HG03521 (cell line): Measurements from ENCODE around the gene GHRH.
A peak's percentile ranks its signal among the peaks of the same experiment; 100 is the strongest.

Source experiments
- ATAC-seq: cut with Tn5 transposase; IDR thresholded peaks from one replicate; pipeline ENCODE4 v1.9.1; 2021; ENCODE audit warnings: mild to moderate bottlenecking, moderate library complexity; ENCODE audit not compliant: unreplicated experiment

GHRH gene

DNA sequence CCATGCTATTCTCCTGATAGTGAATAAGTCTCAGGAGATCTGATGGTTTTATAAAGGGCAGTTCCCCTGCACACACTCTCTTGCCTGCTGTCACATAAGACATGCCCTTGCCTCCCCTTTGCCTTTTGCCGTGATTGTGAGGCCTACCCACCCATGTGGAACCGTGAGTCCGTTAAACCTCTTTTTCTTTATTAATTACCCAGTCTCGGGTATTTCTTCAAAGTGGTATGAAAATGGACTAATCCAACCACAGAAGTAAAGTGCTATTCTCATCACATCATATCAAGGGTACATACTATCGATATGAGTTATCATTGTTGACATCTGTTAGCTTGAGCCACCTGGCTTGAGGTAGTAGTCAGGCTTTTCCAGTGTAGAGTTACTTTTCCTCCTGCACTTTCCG, 30.1 kb upstream of the GHRH start:
- no peak for ATAC-seq

DNA sequence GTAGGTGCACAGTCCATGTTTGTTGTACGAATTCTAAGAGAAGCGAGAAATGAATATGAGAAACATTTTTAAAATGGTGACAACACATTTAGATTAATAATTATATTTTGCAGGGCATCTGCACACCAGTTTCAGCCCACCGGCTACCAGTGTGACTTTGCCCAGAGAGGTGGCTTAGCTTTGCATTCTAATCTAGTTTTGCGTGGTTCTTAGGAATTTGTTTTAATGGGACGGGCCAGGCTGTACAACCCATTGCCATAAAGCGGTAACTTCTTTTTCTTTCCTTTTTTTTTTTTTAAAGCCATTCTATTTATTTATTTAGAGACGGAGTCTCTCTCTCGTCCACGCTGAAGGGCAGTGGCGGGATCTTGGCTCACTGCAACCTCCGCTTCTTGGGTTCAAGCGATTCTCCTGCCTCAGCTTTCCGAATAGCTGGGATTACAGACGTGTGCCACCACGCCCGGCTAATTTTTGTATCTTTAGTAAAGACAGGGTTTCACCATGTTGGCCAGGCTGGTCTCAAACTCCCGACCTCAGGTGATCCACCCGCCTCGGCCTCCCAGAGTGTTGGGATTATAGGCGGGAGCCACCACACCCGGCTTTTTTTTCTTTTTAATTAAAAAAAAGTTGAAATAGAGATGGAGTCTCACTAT, 28.7 kb upstream of the GHRH start:
- ATAC-seq = no peak

DNA sequence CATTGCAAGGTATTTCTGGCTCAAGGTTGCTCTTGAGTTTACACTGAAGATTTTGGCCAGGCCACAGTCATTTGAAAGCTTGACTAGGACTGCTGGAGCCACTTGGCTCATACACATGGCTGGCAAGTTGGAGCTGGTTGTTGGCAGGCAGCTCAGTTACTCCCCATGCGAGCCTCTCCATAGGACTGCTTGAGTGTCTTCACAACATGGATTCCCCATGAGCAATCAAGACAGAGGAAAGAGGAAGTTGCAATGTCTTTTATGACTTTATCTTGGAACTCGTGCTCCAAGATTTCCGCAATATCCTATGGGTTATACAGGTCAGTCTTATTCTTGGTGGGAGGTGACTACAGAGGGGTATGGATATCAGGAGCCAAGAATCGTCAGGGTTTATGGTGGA, 26.5 kb upstream of the GHRH start:
- no peak for ATAC-seq

- ATAC-seq = no peak
Observed at GRCh38 chr20:37285664-37286374, 24.2 kb upstream of the GHRH start.

- no peak for ATAC-seq
Observed at GRCh38 chr20:37284691-37285161, 23.1 kb upstream of the GHRH start.

DNA sequence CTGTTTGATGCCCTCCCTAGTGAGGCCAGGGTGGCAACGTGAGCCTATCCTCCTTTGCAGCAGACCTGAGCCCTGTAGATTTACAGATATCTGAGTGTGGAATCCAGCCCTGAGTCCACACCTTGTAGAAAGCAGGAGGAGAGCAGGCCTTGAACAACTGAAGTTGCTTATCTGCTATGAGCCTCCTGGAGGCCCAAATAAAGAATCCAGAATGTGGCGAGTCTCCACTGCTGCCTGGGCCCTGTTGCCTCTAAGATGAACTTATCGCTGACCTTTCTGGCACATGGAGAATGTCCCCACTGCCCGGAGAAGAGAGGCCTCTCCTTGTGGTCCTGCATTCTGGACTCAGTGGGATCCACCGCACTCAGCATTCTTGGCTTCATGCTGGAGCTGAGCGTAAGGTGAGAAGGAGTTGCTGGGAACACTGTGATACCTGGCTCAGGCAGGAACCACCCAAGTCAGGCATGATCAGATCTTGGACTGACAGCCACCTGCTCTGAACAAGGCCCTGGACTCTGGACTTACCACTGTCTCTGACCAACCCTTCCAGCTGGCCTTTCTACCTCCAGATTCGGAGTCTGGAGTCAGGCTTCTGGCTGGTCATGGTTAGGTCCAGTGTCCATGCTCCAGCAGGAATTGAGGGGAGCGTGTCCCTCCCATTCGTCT, 22.0 kb upstream of the GHRH start:
- no peak for ATAC-seq

GRCh38 chr20:37282556-37282955, 20.9 kb upstream of the GHRH start:
- no peak for ATAC-seq

- no peak for ATAC-seq
Observed at GRCh38 chr20:37280403-37280802, 18.8 kb upstream of the GHRH start.

- ATAC-seq = no peak
Observed at GRCh38 chr20:37279820-37280219, 18.2 kb upstream of the GHRH start.

GRCh38 chr20:37278966-37279590, 17.5 kb upstream of the GHRH start:
- ATAC-seq = no peak

- no peak for ATAC-seq
Observed at GRCh38 chr20:37277253-37277593, 15.6 kb upstream of the GHRH start.

DNA sequence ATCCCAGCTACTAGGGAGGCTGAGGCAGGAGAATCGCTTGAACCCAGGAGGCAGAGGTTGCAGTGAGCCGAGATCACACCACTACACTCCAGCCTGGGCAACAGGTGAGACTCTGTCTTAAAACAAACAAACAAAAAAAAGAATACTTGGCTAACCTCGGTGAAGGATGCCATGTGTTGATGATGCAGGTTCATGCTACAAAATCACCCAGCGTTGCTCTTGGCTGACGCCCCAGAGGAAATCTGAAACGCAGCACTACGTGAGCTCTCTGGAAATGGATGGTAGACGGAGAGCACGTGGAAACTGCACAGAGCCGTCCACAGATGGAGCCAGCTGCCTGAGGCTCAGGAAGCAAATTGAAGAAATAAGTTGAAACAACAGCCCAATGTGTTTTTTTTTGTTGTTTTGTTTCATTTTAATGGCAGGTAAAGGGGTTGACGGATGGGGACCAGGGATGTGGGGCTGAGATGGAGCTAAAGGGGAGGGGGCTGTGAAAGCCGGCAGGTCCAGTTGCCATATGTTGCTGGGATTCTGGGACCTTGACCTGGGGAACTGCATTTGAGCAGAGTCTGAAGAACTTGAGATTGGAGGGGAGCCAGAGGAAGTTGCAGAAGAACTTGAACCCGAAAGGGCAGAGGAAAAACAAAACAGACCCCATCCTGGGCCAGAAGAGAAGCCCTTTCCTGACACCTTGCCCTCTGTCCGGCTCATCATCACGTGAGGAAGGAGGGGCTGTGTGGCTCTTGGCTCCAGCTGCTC, 15.1 kb upstream of the GHRH start:
- ATAC-seq = peak; percentile 38

GRCh38 chr20:37274851-37275524, 13.4 kb upstream of the GHRH start:
- ATAC-seq = no peak

GRCh38 chr20:37273988-37274387, 12.4 kb upstream of the GHRH start:
- no peak for ATAC-seq

DNA sequence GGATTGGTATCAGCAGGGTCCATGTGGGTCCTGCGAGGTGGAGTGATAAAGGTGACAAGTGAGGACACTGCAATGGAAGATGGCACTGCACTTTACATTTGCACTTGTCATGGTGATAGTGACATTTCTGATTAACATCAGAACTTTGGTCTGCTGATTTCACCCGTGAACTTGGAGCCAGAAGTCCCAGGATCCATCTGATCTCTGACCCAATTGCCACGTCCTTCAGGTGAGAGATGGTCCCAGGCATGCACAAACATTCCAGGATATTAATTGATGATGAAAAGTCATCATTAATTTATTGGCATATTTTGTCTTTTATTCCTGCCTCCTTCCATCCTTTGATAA, 9.8 kb upstream of the GHRH start:
- ATAC-seq = no peak

GRCh38 chr20:37270576-37271420, 9.2 kb upstream of the GHRH start:
- no peak for ATAC-seq

DNA sequence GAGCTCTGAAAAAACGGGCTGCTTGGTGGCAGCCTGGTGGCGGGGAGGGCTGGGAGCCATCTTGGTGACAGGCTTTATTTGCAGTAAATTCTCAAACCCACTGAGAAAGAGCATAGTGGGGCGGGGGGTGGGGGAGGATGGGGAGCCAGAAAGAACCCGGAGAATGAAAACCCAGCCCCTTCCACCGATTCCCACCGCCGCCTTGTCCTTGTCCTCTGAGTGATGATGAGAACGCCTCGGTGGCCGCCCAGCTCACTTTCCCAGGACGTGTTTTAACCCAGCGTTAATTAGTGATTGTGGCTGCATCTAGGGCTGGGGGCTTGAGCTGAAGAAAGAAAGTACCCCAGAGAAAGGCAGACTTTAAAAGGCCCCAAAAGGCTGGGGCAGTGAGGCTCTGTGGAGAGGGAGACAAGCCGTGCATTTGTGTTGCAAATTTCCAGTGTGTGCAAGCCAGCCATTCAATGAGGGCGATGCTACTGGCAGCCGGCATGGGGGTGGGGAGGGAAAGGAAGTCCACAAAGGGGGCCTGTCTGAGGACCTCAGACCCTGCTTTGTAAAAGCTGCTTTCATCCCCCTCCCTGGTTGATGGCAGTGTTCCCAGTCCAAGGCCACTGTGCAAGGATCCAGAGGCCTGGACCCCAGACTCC, 6.2 kb upstream of the GHRH start:
- ATAC-seq = no peak

- no peak for ATAC-seq
Observed at GRCh38 chr20:37266940-37267666, 5.5 kb upstream of the GHRH start.

DNA sequence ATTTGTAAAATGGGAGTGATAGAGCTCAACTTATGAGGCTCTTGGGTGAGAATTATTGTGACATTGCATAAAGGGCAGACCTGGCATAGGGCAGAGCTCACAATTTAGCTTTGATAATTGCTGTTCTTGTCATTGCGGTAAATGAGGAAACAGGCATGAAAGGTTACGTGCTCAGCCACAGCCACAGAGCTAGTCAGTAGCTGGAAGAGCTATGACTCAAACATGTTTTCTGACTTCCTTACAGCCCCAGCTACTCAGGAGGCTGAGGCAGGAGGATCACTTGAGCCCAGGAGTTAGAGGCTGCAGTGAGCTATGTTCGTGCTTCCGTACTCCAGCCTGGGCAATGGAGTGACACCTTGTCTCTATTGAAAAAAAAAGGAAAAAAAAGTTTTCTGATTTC, 3.5 kb upstream of the GHRH start:
- ATAC-seq = no peak
